Activated CD4-positive, alpha-beta T cell treated with anti-CD3 and anti-CD28 coated beads, Interleukin-2, amount 50 U/mL, for 24 hours (primary cell): ENCODE data around the gene PCNT.
A peak's percentile ranks its signal among the peaks of the same experiment; 100 is the strongest.
"Not testable (repeated sequence)": the region's sequence is repeated elsewhere in the genome, so short reads cannot be mapped to it uniquely, and the experiment has no call there.

ENCODE experiments used
- DNase-seq, 2 donors: peaks; one replicate each; pipeline ENCODE4 v3.0.0-alpha.2; 2020; ENCODE audit warnings: low read depth in 1 of 2, low spot score in 1 of 2

PCNT gene

GRCh38 chr21:46441331-46441730 is 117.4 kb downstream of the PCNT start:
- DNase-seq, result no peak

GRCh38 chr21:46441961-46442498 is 118.1 kb downstream of the PCNT start:
- no peak for DNase-seq

- no peak for DNase-seq
Observed at GRCh38 chr21:46442938-46443337, 119.0 kb downstream of the PCNT start.

- DNase-seq, result no peak
Observed at GRCh38 chr21:46443910-46444309, 120.0 kb downstream of the PCNT start.

GRCh38 chr21:46448108-46448507 is 124.2 kb downstream of the PCNT start:
- no peak for DNase-seq

GRCh38 chr21:46448855-46449254 is 124.9 kb downstream of the PCNT start:
- not testable (repeated sequence) for DNase-seq

GRCh38 chr21:46452710-46453109 is 128.8 kb downstream of the PCNT start:
- DNase-seq, result no peak

GRCh38 chr21:46454142-46454541 is 130.2 kb downstream of the PCNT start:
- DNase-seq, result no peak

- DNase-seq, result no peak
Observed at GRCh38 chr21:46454634-46455390, 130.9 kb downstream of the PCNT start.

GRCh38 chr21:46455575-46456385 is 131.8 kb downstream of the PCNT start:
- DNase-seq, result no peak

- no peak for DNase-seq
Observed at GRCh38 chr21:46456750-46457149, 132.8 kb downstream of the PCNT start.

GRCh38 chr21:46457801-46458314 is 133.9 kb downstream of the PCNT start:
- DNase-seq, result peak in 1 of 2 donors; percentile 18

- peak; percentile 79 to 88 for DNase-seq
Observed at GRCh38 chr21:46458315-46459023, 134.5 kb downstream of the PCNT start, which contains the start of gene DIP2A. TSS of gene DIP2A (plus strand) at chr21:46458891. CDS start at chr21:46459132, 241 bp downstream.

GRCh38 chr21:46459024-46459355 is 135.0 kb downstream of the PCNT start:
- DNase-seq, result no peak

- DNase-seq, result no peak
Observed at GRCh38 chr21:46459356-46460112, 135.6 kb downstream of the PCNT start.

GRCh38 chr21:46461909-46462308 is 138.0 kb downstream of the PCNT start:
- DNase-seq, result no peak

- DNase-seq, result not testable (repeated sequence)
Observed at GRCh38 chr21:46465153-46465552, 141.2 kb downstream of the PCNT start.

- DNase-seq, result no peak
Observed at GRCh38 chr21:46465651-46466050, 141.7 kb downstream of the PCNT start.

GRCh38 chr21:46468108-46468774 is 144.3 kb downstream of the PCNT start:
- DNase-seq, result no peak

GRCh38 chr21:46469275-46469674 is 145.3 kb downstream of the PCNT start:
- DNase-seq, result no peak
